IPS DF 6.9 (cell line): ENCODE data around the gene GPR61.

ENCODE experiments used
- DNase-seq: peaks from one replicate; pipeline ENCODE4 v3.0.0-alpha.2; 2013; ENCODE audit warnings: low read depth, low spot score
- H3K27ac ChIP-seq: one replicate; pipeline ENCODE4 v1.5.1; 2013; ENCODE audit warnings: low read length, control low read depth
- H3K27me3 ChIP-seq: 2 replicates; pipeline ENCODE4 v1.6.1; 2013; ENCODE audit warnings: mild to moderate bottlenecking, low read length; ENCODE audit not compliant: control insufficient read depth, insufficient read depth
- H3K36me3 ChIP-seq: 2 replicates; pipeline ENCODE4 v1.6.1; 2013; ENCODE audit warnings: low read length; ENCODE audit not compliant: control insufficient read depth, insufficient read depth
- H3K4me1 ChIP-seq: 2 replicates; pipeline ENCODE4 v1.6.1; 2013; ENCODE audit warnings: low read length; ENCODE audit not compliant: control insufficient read depth, insufficient read depth
- H3K4me3 ChIP-seq: 2 replicates; pipeline ENCODE4 v1.5.1; 2013; ENCODE audit warnings: mild to moderate bottlenecking, low read length
- H3K9me3 ChIP-seq: 2 replicates; pipeline ENCODE4 v1.6.1; 2013; ENCODE audit warnings: low read length, inconsistent platforms; ENCODE audit not compliant: control insufficient read depth, insufficient read depth
- WGBS: extraction: QIAGEN DNeasy Blood & Tissue Kit; methylation state at CpG from one replicate; pipeline ENCODE4 v1.1.7; 2013; ENCODE audit warnings: mixed read lengths, missing lambda C conversion rate; ENCODE audit not compliant: insufficient read length, insufficient coverage; 5-methylcytosine and 5-hydroxymethylcytosine counted together

GPR61 gene

DNA sequence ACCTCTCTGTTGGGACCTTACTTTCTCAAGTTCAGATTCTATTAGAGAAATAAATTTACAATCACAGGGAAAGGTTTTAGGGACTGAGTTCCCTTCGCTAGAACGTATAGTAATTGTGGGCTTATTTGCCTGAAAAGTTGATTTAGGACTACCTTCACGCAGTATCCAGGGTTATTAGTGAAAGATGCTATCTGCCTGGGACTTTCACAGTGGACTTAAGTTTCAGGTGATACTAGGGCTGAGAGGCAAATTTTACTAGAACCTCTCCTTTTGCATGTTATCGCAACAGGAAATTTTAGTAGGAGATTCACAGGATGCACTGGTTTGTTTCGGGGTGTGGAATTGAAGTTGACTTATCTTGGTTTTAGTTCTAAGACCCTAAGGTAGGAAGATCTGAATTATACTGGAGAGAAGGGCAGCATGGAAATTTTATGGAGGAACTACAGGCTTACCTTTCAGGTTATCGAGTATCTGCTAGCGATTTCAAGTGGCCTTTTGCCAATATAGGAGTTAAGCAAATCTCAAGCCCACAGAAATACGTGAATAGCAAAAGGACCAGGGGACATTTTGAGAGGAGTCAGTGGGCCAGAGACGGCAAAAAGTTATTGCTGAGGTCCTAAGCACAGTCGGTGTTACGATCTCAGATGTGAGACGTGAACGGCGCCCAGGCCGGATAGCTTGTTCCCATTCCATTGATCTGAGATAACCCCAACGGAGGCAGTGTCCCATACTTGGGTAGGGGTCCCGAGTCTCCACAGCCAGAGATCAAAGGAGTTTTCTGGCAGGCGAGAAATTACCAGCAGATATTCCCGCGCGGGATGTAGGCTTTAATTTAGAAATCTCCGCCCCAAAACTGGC is 8.0 kb downstream of the GPR61 start:
- Histone ChIP-seq H3K27me3 (no peaks in the 10 kb centered on the region), H3K9me3 (no peaks in the 10 kb centered on the region), H3K36me3 (no peaks in the 10 kb centered on the region), H3K4me3 (peak overlapping the region; percentile 95; the same call in 1 of the 2 replicates), H3K27ac (no peak overlapping the region), H3K4me1 (no peaks in the 10 kb centered on the region)
- no peak for DNase-seq
- no CpG with 5 or more reads among the region's 22 CpGs for WGBS

DNA sequence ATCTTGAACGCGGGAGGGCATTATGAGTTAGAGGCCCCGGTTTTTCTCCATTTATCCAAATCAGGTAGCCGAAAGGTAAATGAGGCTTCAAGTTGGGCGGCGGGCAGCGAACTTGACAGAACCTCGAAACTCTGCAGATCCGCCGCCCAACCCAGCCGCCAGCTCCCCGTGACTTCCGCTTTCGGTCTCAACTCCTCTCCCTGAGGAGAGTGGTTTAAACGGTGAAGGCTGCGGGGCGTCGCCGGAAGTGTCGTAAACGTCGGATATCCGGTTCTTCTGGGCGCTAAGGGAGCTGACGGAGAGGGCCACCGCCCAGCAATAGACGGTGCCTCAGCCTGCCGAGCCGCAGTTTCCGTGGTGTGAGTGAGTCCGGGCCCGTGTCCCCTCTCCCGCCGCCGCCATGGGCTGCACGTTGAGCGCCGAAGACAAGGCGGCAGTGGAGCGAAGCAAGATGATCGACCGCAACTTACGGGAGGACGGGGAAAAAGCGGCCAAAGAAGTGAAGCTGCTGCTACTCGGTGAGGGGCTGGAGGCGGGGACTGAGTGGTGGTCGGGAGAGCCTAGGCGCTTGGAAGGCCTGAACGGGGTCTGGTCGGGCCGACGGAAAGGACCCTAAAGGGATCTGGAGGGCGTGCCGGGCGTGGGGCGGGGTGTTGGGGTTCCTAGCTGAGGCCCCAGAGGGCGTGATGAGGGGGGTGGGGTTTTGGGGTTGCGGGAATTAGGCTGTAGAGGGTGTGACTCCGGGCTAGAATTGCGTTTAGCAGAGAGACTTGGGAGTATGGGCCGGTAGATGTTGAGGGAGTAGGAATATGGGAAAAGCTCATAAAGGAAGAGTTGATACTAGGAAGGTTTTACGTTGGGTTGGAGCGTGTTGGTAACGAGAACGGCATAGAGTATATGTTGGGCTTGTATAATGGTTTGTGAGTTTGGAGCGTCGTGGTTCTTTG is 8.9 kb downstream of the GPR61 start, which contains the start of gene GNAI3:
GNAI3 (plus strand) TSS at position 295 of the 947 bp plus-strand sequence; CDS start at position 401, 106 bp downstream.
- WGBS, result no CpG with 5 or more reads among the region's 68 CpGs
- no peaks in the 10 kb centered on the region for H3K27me3 ChIP-seq
- no peak within 1 kb of the TSS for H3K27ac ChIP-seq
- no peaks in the 10 kb centered on the region for H3K9me3 ChIP-seq
- no peaks in the 10 kb centered on the region for H3K4me1 ChIP-seq
- H3K36me3 ChIP-seq, result no peaks in the 10 kb centered on the region
- peak within 1 kb of the TSS; percentile 95 for H3K4me3 ChIP-seq
- DNase-seq, result peak; percentile 74

DNA sequence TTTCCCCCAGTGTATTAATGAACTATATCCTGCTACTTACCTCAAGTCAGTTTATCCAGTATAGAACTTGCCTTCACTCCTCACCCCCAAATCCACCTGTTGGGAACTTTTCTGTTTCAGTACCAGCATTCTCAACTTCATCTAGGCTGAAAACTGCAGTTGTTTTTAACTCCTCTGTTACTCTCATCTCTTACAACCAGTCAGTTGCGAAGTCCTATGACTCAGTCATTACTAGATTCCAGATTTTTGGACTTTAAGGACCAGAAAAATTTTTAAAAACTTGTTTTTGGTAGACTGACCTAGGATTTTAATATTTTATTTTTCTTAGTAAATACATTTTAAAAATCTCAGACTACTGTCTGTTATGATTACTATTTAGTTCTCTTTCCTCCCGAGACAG is 16.9 kb downstream of the GPR61 start:
- Histone ChIP-seq H3K27me3 (no peaks in the 10 kb centered on the region), H3K9me3 (no peaks in the 10 kb centered on the region), H3K27ac (no peak overlapping the region), H3K36me3 (no peaks in the 10 kb centered on the region), H3K4me3 (no peak overlapping the region), H3K4me1 (no peaks in the 10 kb centered on the region)
- no CpG with 5 or more reads among the region's 2 CpGs for WGBS
- no peak for DNase-seq

DNA sequence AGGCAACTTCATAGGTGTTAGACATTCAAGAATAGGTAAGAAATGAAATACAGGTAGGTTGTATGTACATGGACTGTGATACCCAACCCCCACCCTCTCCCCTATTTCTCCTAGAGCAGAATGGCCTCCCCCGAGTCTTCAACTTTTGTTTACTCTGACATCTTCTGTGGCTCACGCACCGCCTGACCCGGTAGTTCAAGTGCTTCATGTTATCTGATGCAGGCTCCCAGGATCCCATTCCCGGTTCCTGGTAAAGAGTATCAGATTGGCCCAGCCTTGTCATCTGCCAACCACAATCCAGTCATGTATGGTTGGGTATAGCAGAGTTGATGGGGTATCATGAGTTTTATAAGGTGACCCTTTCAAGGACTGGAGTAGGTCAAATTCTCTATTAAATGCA is 17.8 kb downstream of the GPR61 start:
- H3K27me3 ChIP-seq, result no peaks in the 10 kb centered on the region
- no peak for DNase-seq
- no peak overlapping the region for H3K27ac ChIP-seq
- no peaks in the 10 kb centered on the region for H3K9me3 ChIP-seq
- H3K36me3 ChIP-seq, result no peaks in the 10 kb centered on the region
- no peak overlapping the region for H3K4me3 ChIP-seq
- WGBS, result no CpG with 5 or more reads among the region's 5 CpGs
- H3K4me1 ChIP-seq, result no peaks in the 10 kb centered on the region

DNA sequence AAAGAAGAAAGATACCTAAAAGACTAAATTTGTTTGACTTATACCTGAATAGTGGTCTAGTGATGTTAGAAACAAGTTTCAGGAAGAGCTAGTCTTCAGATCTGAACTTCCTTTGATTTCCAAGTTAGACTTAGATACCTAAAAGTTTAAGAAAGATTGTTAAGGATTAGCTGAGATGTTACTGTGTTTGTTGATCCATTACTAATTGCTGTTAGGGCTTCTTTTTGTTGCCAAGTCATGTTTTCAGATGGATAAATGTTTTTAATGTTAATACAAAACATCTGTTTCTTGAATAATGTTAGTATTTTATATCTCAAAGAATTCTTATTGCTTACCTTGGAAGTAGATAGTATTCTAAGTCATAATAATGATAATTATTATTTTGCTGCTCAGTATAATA is 20.3 kb downstream of the GPR61 start:
- Histone ChIP-seq H3K9me3 (no peaks in the 10 kb centered on the region), H3K27me3 (no peaks in the 10 kb centered on the region), H3K27ac (no peak overlapping the region), H3K4me3 (no peak overlapping the region), H3K4me1 (peaks cover 4% of the 10 kb centered on the region; the same call in 1 of the 2 replicates), H3K36me3 (no peaks in the 10 kb centered on the region)
- DNase-seq, result no peak

DNA sequence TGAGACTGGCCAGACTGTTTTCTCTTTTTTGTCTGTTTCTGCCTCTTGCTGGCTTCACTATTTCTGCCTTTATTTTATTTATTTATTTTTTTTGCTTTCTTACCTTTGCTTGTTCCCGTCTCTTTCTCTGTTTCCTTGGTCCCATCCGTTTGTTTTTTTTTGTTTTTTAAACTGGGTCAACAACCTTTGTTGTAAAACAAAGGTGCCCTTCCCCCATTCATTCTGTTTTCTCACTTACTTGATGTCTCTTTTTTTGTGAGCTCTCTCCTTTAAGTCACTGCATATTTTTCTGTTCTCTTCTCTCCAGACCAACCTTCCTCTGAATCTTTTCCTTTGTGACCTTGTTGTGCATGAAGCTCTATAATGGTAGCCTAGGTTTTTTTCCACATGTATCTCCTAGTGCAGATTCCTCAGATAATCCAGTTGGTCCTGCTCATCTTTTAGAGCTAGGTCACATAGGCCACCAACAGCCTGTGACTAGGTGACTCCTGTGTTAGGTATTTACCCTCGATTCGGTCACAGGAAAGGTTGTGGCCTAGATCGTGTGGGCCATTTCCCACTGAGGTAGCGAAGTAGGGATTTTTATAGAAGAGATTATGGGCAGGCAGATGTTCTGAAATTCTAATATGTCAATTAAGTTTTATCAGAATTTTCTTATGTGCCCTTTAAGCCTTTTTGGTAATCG is 24.7 kb downstream of the GPR61 start:
- no CpG with 5 or more reads among the region's 7 CpGs for WGBS
- peaks cover 4% of the 10 kb centered on the region; the same call in 1 of the 2 replicates for H3K4me1 ChIP-seq
- no peak overlapping the region for H3K27ac ChIP-seq
- H3K9me3 ChIP-seq, result no peaks in the 10 kb centered on the region
- H3K27me3 ChIP-seq, result no peaks in the 10 kb centered on the region
- no peak for DNase-seq
- no peaks in the 10 kb centered on the region for H3K36me3 ChIP-seq
- H3K4me3 ChIP-seq, result no peak overlapping the region

DNA sequence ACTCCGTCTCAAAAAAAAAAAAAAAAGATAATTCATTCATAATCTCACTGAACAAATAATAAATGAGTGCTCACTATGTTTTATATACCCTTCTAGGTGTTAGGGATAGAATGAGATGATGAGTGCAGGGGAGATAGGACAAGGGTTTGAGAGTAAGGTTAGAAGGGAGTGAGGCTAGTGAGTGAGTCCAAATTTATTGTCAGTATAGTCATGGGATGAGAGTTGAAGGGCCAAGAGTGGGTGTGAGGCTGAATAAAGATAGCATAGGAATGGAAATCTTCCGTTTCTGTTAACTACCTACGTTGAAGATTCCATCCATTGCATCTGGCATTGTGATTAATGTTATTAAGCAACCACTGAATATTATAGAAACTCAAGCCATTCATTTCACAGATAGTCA is 25.6 kb downstream of the GPR61 start:
- Histone ChIP-seq H3K9me3 (no peaks in the 10 kb centered on the region), H3K4me1 (peaks cover 4% of the 10 kb centered on the region; the same call in 1 of the 2 replicates), H3K27ac (no peak overlapping the region), H3K36me3 (no peaks in the 10 kb centered on the region), H3K27me3 (no peaks in the 10 kb centered on the region), H3K4me3 (no peak overlapping the region)
- DNase-seq, result no peak
- no CpG with 5 or more reads among the region's 3 CpGs for WGBS

DNA sequence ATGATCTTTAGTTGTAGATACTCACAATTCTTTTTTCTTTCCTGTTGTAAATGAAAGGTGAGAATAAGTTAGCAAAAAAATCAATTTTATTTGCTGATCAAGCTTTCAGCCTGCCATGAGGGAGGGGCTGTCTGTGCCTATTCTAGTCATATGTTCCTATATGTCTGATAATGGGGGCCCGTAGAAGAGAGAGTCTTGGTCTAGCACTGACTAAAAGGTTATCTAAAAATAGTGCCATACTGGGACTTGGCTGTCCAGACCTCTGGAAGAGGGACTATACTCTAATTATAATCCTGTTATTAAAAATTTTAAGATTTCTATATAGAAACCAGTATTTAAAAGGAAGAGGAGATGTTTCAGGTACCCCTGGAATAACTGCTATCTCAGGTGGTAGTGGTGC is 27.3 kb downstream of the GPR61 start:
- WGBS, result no CpG with 5 or more reads among the region's 1 CpG
- H3K27me3 ChIP-seq, result no peaks in the 10 kb centered on the region
- no peaks in the 10 kb centered on the region for H3K36me3 ChIP-seq
- no peak overlapping the region for H3K27ac ChIP-seq
- no peak overlapping the region for H3K4me3 ChIP-seq
- DNase-seq, result no peak
- peaks cover 4% of the 10 kb centered on the region; the same call in 1 of the 2 replicates for H3K4me1 ChIP-seq
- no peaks in the 10 kb centered on the region for H3K9me3 ChIP-seq

DNA sequence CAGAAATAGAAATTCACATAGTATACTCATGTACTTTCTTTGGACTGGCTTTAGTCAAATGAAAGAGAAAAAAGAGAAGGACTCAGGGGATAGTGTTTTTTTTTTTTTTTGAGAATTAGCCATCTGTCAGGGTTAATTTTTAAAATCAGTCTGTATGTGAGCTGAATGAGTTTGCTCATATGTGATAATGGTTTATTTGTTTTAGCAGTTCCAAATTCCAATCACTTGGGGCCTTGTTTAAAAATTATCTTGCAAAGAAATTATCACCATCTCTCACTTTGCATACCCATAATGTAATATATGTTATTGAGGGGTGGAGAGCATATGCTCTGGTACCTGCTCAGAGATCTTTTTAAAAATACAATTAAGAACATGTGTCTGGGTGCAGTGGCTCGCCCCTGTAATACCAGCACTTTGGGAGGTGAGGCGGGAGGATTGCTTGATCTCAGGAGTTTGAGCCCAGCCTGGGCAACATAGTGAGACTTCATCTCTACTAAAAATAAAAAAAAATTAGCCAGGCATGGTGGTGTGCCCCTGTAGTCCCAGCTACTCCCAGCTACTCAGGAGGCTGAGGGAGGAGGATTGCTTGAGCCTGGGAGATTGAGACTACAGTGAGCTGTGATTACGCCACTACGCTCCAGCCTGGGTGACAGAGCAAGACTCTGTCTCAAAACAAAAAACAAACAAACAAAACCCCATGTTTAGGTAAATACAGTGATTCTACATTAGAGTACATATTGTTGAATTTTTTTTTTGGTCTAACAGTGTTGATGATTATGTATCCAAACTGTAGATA is 28.4 kb downstream of the GPR61 start:
- H3K27ac ChIP-seq, result no peak overlapping the region
- DNase-seq, result no peak
- no CpG with 5 or more reads among the region's 4 CpGs for WGBS

More for the DNA sequence above, 28.4 kb downstream of the GPR61 start:
- Histone ChIP-seq H3K27me3 (no peaks in the 10 kb centered on the region), H3K4me3 (no peak overlapping the region), H3K4me1 (peaks cover 4% of the 10 kb centered on the region; the same call in 1 of the 2 replicates), H3K9me3 (no peaks in the 10 kb centered on the region), H3K36me3 (no peaks in the 10 kb centered on the region)
